Bone marrow (tissue), 2 donors: ENCODE results near the gene KDM4C.
A peak's percentile ranks its signal among the peaks of the same experiment; 100 is the strongest.
"Not testable (repeated sequence)": the region's sequence is repeated elsewhere in the genome, so short reads cannot be mapped to it uniquely, and the experiment has no call there.

Experiments used
- DNase-seq, 2 donors: peaks; one replicate each; lab custom pipeline; 2025; lab: John Stamatoyannopoulos, UW

Gene KDM4C

GRCh38 chr9:6757456-6758247 lies at the start of gene KDM4C:
Gene KDM4C, plus strand, starts transcription at chr9:6757973. Its CDS starts 35,016 bp downstream, at chr9:6792989.
- DNase-seq, result peak; percentile 79 to 97

- no peak for DNase-seq
Measured at GRCh38 chr9:6708732-6709131, 49.0 kb upstream of the KDM4C start.

GRCh38 chr9:6711403-6711802 lies 46.4 kb upstream of the KDM4C start:
- DNase-seq, result no peak

- DNase-seq, result no peak
Measured at GRCh38 chr9:6712041-6712440, 45.7 kb upstream of the KDM4C start.

- no peak for DNase-seq
Measured at GRCh38 chr9:6714176-6714575, 43.6 kb upstream of the KDM4C start.

GRCh38 chr9:6715153-6715754 lies 42.5 kb upstream of the KDM4C start:
- not testable (repeated sequence) for DNase-seq

GRCh38 chr9:6715755-6716643 lies 41.8 kb upstream of the KDM4C start:
- DNase-seq, result peak in 1 of 2 donors; percentile 53

- no peak for DNase-seq
Measured at GRCh38 chr9:6716766-6717165, 41.0 kb upstream of the KDM4C start.

- DNase-seq, result no peak
Measured at GRCh38 chr9:6723881-6724420, 33.8 kb upstream of the KDM4C start.

GRCh38 chr9:6733257-6733656 lies 24.5 kb upstream of the KDM4C start:
- no peak for DNase-seq

- DNase-seq, result no peak
Measured at GRCh38 chr9:6733831-6734230, 23.9 kb upstream of the KDM4C start.

- DNase-seq, result no peak
Measured at GRCh38 chr9:6735422-6735821, 22.4 kb upstream of the KDM4C start.

GRCh38 chr9:6739218-6739617 lies 18.6 kb upstream of the KDM4C start:
- no peak for DNase-seq

- DNase-seq, result not testable (repeated sequence)
Measured at GRCh38 chr9:6748861-6749260, 8.9 kb upstream of the KDM4C start.

GRCh38 chr9:6754861-6755260 lies 2.9 kb upstream of the KDM4C start:
- not testable (repeated sequence) for DNase-seq

GRCh38 chr9:6757132-6757455 lies 679 bp upstream of the KDM4C start:
- peak; percentile 74 to 93 for DNase-seq

GRCh38 chr9:6758248-6758497 lies 400 bp downstream of the KDM4C start:
- DNase-seq, result no peak

GRCh38 chr9:6758498-6759184 lies 868 bp downstream of the KDM4C start:
- DNase-seq, result peak in 1 of 2 donors; percentile 59

- DNase-seq, result peak in 1 of 2 donors; percentile 29
Measured at GRCh38 chr9:6759185-6759977, 1.6 kb downstream of the KDM4C start.

- no peak for DNase-seq
Measured at GRCh38 chr9:6761306-6761705, 3.5 kb downstream of the KDM4C start.

- no peak for DNase-seq
Measured at GRCh38 chr9:6763244-6763643, 5.5 kb downstream of the KDM4C start.
